Suppressor macrophage treated with lipopolysaccharide for 4 hours (primary cell): ENCODE measurements around the gene NYNRIN.
"Not testable (repeated sequence)": the region's sequence is repeated elsewhere in the genome, so short reads cannot be mapped to it uniquely, and the experiment has no call there.

Experiments
- DNase-seq: peaks from one replicate; pipeline ENCODE4 v3.0.0-alpha.2; 2020

The NYNRIN gene

GRCh38 chr14:24370748-24371147, 28.1 kb upstream of the NYNRIN start:
- no peak for DNase-seq

DNA sequence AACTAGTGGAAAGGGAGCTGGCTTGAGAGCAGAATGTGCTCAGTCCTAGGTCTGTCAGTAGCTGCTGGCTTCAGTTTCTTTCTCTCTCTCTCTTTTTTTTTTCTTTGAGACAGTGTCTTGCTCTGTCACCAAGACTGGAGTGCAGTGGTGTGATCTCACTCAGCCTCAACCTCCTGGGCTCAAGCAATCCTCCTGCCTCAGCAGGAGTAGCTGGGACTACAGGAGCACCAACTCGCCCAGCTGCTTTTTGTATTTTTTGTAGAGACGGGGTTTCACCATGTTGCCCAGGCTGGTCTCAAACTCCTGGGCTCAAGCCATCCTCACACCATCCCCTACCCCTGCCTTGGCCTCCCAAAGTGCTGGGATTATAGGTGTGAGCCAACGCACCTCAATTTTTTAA, 27.2 kb upstream of the NYNRIN start:
- DNase-seq, result not testable (repeated sequence)

DNA sequence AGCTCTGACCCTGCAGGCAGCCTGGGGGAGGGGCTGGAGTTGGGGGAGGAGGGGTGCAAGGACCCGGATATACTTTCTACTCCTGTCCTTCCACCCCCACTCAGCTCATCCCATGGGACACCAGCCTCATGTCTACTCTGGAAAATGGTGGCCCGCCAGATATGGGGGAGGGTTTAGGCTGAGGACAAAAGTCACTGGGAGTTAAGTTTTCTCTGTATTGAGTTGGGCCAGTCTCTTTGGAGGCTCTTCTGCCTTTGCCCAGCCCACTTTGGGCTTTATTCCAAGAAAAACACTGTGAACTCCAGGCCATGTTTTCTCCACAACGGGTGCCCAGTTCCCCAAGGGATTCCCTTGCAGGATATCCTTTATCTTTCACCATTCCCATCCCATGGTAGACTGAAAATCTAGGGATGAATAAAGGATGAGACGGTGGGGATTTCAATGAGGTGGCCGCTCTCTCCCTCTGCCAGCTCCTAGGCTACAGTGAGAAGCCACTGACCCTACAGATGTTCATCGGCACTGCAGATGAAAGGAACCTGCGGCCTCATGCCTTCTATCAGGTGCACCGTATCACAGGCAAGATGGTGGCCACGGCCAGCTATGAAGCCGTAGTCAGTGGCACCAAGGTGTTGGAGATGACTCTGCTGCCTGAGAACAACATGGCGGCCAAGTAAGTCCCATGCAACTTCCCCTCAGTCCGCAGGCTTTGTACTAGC, 25.9 kb upstream of the NYNRIN start:
- DNase-seq, result no peak

DNA sequence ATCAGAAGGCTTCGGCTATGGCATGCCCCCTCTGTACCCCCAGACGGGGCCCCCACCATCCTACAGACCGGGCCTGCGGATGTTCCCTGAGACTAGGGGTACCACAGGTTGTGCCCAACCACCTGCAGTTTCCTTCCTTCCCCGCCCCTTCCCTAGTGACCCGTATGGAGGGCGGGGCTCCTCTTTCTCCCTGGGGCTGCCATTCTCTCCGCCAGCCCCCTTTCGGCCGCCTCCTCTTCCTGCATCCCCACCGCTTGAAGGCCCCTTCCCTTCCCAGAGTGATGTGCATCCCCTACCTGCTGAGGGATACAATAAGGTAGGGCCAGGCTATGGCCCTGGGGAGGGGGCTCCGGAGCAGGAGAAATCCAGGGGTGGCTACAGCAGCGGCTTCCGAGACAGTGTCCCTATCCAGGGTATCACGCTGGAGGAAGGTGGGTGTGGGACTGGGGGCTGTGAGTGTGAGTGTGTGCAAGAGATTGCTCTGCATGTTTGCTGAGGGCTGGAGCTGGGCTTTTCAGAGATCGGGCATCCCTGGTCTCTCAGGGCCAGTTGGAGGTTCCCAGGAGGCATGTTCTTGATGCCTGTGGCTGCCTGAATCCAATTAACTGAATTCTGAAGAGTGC, 22.2 kb upstream of the NYNRIN start:
- no peak for DNase-seq

DNA sequence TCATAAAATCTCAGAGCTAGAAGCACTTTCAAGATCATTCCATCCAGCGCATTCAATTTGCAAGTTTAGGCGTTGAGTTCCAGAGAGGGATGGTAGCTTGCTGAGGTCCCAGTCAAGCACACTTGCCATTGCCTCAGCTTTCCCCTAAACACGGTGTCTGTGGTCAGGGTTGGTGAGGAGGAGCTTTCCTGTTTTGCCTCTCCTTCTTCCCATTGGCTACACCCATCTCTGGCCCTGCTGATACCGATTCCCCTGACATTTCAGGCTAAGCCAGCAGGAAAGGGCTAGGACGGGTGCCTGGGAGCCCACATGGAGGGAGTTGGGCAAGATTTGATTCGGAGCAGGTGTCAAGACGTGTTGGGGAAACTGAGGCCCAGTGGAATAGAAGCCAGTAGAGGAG, 21.7 kb upstream of the NYNRIN start:
- no peak for DNase-seq

GRCh38 chr14:24377657-24378056, 21.1 kb upstream of the NYNRIN start:
- no peak for DNase-seq

DNA sequence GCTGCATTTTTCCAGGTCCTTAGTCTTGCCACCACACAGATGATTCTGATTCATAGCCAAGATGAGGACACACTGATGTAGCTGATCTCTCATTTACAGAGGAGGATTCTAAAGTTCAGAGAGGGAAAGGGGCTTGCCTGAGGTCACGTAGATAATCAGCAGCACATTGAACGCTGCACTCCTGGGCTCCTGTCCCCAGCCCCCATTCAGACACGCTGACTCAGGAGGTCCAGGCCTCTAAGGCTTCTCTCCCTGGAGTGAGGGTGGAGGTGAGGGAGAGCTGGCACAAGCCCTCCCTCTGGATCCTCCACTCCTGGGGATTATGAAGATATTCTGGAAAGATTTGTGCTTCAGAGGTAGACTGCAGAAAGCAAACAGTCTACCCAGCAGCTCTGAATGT, 20.5 kb upstream of the NYNRIN start:
- no peak for DNase-seq

GRCh38 chr14:24378981-24379906, 19.6 kb upstream of the NYNRIN start:
- no peak for DNase-seq

DNA sequence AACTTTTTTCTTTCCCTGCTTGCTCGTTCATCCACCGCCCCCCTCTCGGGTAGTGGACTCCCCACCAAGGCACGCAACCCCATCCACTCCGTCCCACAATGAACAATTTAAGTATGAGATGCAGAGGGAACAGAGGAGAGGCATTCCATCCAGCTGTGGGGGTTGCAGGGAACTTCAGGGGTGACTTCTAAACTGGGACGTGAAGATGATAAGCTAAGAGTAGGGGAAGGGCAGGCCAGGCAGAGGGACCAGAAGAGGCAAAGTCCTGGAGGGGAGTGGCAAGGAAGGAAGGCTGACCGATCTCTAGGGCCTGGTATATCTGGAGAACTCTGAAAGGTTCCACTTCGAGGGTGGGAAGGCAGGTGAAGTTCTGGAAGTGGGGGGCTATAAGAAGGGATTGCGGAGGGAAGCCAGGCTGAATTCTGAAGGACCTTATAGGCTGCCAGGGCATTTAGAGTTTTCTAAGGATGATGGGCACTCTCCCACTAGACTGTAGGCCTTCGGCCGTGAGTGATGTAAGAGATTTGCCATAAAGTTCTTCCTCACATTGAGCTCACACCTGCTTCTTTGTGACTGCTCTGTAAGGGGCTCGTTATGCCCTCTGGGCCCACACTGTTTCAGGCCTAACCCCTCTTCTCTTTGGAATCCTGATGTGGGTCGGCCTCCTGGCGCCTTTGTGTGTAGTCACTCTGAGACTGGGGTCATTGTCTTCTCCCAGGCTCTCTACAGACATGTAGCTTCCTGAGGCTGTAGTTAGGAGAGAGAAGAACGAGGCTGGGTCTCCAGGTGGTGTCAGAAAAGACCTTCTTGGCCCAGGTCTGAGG, 18.7 kb upstream of the NYNRIN start:
- DNase-seq, result no peak

GRCh38 chr14:24381363-24382063, 17.3 kb upstream of the NYNRIN start:
- no peak for DNase-seq

GRCh38 chr14:24382064-24382371, 16.8 kb upstream of the NYNRIN start:
- no peak for DNase-seq

GRCh38 chr14:24384169-24384568, 14.6 kb upstream of the NYNRIN start:
- DNase-seq, result no peak

DNA sequence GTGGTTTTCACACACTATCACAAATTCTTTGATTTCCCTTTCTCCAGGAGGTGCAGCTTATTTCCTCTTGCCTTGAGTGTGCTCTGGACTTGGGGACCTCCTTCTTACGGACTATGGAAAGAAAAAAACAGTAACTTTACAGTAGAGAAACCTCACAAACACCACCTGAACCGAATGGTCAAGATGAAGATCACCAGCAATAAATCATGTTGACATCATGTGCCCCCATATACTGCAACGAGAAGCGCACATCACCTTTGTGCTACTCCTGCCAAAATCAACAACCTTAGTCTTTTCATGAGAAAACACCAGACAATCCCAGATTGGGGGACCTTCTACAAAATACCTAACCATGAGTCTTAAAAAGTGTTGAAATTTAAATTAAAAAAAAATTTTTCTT, 13.3 kb upstream of the NYNRIN start:
- no peak for DNase-seq

DNA sequence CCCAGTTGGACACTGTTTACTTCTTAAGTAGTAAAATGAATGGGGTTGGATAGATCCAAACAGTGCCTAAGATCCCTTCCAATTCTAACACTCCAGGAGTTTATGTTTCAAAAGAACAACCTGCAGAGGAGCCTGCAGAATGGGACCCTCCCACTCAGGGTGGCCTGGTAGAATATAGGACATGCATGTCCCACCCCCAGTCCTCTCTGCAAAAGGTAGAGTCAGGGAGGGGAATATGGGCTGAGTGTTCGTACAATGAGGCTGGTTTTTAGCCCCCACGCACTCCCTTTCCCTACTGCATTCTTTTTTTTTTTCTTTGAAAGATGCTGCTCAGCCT, 11.8 kb upstream of the NYNRIN start:
- DNase-seq, result no peak

GRCh38 chr14:24387579-24387978, 11.2 kb upstream of the NYNRIN start:
- not testable (repeated sequence) for DNase-seq

DNA sequence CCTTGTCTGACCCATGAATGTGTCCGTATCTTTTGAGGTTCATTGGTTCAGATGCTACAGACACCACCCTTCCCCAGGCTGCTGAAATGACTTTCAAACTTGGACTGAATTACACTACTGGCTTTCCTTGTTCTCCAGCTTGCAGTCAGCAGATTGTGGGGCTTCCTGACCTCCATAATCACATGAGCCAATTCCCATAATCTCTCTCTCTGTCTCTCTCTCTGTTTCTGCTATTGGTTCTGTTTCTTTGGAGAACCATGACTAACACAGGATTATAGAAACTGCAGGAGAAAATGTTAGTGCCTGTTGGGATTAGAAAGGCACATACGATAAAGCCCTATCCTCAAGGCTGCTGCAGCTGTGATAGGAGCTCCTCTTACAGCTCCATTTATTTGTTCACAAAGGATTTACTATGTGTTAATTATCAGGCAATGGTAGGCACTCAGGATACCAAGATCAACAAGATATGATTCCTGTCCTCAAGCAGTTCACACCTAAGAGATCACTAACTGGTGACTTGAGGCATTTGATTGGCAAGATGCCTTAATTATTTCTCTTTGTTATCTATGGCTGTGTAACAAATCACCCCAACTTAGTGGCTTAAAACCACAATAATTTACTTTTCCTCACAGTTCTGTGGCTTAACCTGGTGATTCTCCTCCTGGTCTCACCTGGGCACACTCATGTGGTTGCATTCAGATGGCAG, 10.2 kb upstream of the NYNRIN start:
- no peak for DNase-seq

DNA sequence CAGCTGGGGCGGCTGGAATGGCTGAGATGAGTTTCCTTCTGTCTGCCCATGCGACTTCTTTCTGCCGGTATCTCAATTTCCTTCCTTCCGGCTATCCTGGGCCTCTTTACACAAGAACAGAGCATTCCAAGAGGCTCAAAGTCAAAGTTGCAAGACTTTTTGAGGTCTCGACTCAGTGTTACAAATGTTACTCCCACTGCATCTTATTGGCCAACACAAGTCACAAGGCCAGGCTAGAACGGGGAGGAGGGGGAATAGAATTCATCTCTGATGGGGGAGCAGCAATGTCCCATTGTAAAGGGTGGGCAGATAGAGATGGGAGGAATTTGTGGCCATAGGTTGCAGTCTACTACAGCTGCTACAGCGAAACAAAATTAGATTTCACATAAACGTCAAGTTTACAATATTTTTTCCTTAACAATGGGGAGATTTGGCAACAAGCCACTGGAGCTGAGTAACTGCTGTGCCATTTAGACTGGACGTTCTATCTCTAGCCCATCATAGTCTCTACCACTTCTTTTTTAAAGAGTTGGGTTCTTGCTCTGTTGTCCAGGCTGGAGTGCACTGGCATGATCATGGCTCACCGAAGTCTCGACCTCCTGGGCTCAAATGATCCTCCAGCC, 9.5 kb upstream of the NYNRIN start:
- DNase-seq, result no peak

- DNase-seq, result no peak
Observed at GRCh38 chr14:24390701-24391468, 7.9 kb upstream of the NYNRIN start.

DNA sequence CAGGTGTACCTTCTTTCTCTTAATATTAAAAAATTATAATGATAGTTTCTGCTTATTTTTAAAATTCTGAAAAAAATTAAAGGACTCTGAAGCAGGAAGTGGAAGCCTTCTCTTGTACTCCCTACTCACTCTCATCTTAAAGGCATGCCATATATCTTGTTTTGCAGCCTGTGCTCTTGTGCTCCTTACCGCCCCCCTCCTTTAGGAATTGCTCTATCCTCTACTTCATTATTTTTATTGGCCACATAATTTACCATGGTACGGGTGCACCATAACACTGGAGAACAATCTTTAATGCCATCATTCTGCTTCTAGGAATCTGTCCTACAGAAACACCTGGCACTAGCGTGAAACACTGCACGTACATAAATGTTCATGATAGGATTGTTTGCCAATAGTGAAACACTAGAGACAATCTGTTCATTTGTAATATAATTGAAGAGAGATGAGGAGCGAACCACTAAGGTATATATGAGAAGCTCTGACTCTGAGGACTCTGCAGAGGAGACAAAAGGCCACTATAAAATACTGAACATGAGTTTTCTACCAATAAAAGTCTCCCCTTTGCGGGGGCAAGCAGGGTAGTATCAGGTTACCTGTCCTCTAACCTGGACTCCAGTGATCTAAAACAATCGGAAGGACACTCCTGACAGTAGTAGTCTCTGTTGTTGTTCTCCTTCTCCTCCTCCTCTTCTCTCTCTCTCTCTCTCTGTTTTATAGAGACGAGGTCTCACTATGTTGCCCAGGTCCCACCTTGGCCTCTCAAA, 6.3 kb upstream of the NYNRIN start:
- DNase-seq, result no peak

GRCh38 chr14:24394275-24394674, 4.5 kb upstream of the NYNRIN start:
- no peak for DNase-seq
